DMS79 treated with DMSO at 0.1 percent for 48 hours (cell line): Measurements from ENCODE around the gene SPOCK2.

ENCODE experiments used
- DNase-seq: peaks from one replicate; lab custom pipeline; 2025; lab: John Stamatoyannopoulos, UW

Gene SPOCK2

GRCh38 chr10:72107325-72108003 is 19.1 kb upstream of the SPOCK2 start:
- DNase-seq: no peak

DNA sequence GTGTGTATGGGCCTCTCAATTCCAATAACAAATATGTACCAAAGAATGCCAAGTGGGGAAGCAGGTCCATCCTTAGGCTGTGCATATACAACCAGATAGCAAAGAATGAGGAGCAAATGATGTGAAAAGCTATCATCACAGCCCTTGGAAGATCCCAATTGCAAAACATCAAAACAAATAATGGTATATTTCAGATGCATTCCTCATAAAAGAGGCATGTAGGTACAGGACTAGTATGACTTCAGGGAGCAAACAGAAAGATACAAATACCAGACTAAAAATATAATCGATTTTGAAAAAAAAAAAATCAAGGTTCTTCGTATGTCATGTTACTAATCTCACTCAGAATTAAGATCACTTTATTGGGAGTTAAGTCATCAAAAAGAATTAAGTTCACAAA is 18.5 kb upstream of the SPOCK2 start:
- no peak for DNase-seq

DNA sequence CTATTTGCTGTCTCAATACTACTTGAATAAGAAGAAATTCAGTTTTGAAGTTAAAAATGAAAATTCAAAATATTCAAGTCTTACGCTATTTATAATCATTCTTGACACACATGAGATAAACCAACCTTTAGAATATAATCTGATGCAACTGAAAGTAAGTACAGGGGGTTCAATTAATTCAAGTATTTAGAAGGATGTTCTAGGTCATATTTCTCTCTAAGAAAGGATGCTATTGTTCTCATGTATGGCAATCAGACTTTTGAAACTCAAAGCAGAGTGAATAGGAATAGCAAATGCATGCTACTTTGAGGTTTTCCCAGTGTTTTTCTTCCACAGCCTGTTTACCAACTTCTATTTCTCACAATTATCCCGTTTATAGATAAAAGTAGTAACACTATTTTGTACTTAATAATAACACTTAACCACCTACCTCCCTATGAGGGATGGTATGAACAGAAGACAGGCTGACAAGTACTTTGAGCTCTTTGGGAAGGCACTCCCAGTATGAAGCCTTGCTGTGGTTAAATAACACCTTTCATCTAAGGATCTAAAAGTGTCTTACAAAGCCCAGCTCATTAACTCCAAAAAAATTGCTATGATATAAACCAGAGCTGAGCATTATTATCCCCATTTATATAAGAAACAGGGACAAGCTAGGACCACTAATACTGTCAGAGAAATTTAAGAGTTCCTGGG is 18.0 kb upstream of the SPOCK2 start:
- no peak for DNase-seq

DNA sequence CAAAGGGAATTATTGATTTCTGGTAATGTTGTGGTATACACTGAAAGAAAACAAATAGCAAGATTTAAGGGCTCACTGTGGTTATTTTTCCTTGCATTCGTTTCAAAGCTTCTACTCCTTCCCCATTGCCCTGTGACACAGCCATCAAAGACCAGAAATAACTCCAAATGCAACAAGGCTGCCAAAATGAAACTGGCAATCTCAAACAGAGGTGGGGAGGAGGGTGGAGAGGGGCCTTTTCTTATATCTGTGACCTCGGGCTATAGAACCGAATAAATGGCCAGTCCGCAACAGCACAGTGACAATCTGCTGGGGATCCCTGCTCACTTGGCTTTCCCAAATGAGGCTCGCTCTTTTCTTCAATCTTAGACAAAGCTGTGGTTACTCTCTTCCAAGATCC is 17.4 kb upstream of the SPOCK2 start:
- no peak for DNase-seq

DNA sequence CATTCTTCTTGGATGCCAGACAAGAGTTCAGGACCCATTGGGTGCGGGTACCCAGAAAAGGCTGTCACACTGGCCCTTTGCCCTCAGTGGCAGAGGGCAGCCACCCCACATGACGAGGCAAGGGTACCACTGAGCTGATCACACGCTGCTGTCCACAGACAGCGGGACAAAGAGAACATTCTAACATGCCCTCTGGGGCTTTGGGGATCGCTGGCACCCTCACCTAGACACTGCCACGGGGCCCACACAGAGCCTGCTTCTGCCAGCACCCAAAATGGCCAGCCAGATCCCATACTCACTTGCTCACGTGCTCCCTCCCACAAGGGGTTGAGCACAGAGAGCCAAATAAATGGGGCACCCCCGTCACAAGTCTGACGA is 16.7 kb upstream of the SPOCK2 start:
- no peak for DNase-seq

DNA sequence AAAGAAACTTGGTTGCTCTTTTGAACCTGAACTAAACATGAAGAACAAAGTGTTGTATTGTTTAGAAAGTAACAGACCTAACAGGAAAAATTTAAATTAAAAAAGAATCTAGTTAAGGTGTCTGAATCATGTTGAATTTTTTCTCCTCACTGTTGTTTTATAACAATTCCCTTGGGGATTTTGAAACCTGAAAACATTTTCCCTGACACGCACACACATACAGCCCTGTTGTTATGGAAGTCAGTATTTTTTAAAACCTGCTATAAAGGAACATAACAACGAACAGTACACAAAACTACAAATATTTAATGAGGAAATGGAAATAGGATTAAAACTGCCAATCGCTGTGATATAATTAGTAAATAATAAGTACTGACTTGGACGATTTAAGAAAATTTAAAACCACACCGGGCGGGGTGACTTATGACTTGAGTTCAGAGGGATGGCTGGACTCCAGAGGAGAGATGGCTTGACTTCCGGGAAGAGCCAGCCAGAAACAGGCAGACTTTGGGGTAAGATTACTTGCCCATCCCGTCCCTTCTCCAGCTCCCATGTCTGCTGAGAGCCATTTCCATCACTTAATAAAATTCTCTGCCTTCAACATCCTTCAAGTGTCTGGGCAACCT is 16.2 kb upstream of the SPOCK2 start:
- no peak for DNase-seq

DNA sequence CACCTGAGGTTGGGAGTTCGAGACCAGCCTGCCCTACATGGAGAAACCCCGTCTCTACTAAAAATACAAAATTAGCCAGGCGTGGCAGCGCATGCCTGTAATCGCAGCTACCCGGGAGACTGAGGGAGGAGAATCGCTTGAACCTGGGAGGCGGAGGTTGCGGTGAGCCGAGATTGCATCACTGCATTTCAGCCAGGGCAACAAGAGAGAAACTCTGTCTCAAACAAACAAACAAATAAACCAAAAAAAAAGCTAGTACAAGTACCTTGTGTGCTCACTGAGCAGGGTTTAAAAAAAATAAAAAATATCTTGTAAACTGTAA is 11.2 kb upstream of the SPOCK2 start:
- no peak for DNase-seq

- DNase-seq: no peak
These were observed 10.7 kb upstream of the SPOCK2 start for GRCh38 chr10:72098836-72099599.

DNA sequence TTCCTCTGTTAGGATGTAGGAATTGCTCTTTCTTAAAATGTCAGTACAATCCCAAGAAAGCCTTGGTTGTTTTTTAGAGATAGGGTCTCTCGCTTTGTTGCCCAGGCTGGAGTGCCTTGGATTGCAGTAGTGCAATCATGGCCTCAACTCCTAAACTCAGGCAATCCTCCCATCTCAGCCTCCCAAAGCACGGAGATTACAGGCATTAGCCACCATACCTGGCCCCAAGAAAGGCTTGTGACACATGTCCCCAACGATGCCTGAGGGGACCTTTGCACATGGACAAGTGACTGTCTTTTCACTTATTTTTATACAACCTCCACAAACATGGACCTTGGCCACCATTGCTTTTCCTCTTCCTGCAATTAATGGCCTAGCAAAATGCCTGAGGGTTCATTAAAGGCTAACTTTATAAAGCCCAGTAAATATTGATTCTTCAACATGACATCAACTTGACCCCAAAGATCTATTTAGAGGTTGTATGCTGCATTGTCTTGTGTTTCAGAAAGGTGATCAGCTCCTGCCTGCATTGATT is 10.0 kb upstream of the SPOCK2 start:
- DNase-seq: no peak

GRCh38 chr10:72097448-72098300 is 9.3 kb upstream of the SPOCK2 start:
- peak; percentile 1 for DNase-seq

DNA sequence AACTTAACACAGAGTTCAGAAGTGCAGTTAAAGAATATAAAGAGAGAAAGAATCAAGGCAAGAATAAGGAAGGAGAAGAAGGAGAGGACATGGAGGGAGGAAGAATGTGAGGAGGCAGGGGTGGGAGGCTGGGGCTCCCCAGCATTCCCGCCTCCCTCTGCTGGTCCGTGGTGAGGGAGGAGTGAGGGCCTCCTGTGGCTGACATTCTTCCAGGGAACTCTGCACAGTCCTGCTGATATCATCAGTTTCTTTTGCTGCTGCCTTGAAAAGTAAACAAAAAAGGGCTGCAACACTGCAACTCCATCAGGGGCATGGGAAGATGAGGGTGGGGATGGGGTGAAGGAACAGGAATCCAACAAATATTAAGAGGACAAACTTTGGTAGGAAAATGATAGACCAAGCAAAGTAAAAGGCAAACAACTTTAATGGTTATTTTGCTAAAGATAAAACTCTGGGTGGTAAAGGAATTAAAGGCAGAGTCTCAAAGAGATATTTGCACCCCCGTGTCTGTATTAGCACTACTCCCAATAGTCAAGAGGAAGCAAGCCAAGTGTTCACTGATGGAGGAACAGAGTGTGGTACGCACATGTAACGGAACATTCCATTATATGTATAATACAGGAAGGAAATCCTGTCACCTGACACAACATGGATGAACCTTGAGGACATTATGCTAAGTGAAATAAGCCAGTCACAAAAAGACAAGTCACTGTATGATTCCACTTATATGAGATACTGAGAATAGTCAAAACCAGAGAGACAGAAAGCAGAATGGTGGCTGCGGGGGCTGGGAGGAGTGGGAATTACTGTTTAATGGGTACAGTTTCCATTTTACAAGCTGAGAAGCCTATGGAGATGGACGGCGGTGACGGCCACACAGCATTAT is 8.0 kb upstream of the SPOCK2 start:
- DNase-seq: no peak

- no peak for DNase-seq
These were observed 6.8 kb upstream of the SPOCK2 start for GRCh38 chr10:72095195-72095594.

DNA sequence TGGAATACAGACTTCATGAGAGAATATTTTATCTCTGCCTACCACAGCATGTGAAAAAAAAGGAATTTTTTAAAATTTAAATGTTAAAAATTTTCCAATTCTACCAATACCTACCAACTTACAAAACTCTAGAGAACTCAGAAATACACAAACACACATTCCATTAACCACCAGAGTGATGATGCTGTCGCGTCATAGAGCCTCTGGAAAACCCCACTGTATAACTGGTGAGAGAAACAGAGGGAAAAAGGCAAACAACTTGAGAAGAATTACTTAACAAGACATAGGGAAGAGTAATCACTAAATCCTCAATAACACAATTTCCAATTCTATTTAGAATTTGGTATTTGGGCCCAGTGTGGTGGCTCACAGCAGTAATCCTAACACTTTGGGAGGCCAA is 6.2 kb upstream of the SPOCK2 start:
- DNase-seq: no peak

DNA sequence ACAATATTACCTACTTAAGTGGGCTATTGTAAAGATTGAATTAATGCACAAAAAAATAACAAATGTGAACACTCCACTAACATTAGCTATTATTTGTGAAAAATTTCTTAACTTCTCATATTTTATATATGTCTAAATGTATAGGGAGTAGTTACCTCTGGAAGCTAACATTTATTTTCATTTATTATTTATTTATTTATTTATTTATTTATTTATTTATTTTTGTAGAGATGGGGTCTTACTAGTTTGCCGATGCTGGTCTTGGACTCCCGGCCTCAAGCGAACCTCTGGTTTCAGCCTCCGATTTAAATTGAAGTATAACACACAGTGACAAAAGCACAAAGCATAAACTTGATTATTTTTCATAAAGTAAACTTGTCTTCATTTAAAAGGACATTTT is 5.1 kb upstream of the SPOCK2 start:
- DNase-seq: no peak

- no peak for DNase-seq
These were observed 4.6 kb upstream of the SPOCK2 start for GRCh38 chr10:72092987-72093386.

- DNase-seq: no peak
These were observed 4.0 kb upstream of the SPOCK2 start for GRCh38 chr10:72092171-72092924.

GRCh38 chr10:72090326-72090725 is 2.0 kb upstream of the SPOCK2 start:
- DNase-seq: no peak

DNA sequence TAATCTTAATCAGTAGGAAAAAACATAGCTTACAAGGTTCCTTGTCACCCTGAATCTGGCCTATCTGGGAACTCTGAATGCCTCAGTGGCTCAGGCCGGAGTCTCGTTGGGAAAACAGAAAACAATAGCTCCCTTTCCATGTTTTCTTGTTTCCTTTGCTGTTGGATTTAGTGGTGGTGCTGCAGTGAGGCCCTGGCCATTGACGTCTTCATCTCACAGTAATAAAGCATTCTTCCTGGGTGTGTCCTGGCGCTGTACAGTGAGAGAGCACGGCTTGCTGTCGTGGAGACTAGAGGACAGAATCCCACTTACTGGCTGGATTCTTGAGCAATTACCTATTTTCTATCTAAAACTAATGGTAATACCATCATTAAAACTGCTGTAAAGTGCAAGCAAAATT is 1.3 kb upstream of the SPOCK2 start:
- no peak for DNase-seq

- peak; percentile 7 for DNase-seq
These were observed 681 bp upstream of the SPOCK2 start for GRCh38 chr10:72088889-72089575.
